GM18907 (cell line): ENCODE measurements around the gene KRTCAP2.
A peak's percentile ranks its signal among the peaks of the same experiment; 100 is the strongest.
"Not testable (repeated sequence)": the region's sequence is repeated elsewhere in the genome, so short reads cannot be mapped to it uniquely, and the experiment has no call there.

ENCODE experiments used
- ATAC-seq: cut with Tn5 transposase; IDR thresholded peaks from one replicate; pipeline ENCODE4 v1.9.1; 2021; ENCODE audit warnings: mild to moderate bottlenecking, moderate library complexity; ENCODE audit not compliant: unreplicated experiment

KRTCAP2 gene

GRCh38 chr1:155170806-155171205, 2.3 kb downstream of the KRTCAP2 start:
- no peak for ATAC-seq

GRCh38 chr1:155170101-155170785, 2.9 kb downstream of the KRTCAP2 start:
- no peak for ATAC-seq

- no peak for ATAC-seq
Observed at GRCh38 chr1:155169541-155169940, 3.6 kb downstream of the KRTCAP2 start.

GRCh38 chr1:155168456-155169210, 4.5 kb downstream of the KRTCAP2 start:
- ATAC-seq: no peak

- ATAC-seq: not testable (repeated sequence)
Observed at GRCh38 chr1:155168105-155168445, 5.0 kb downstream of the KRTCAP2 start.

DNA sequence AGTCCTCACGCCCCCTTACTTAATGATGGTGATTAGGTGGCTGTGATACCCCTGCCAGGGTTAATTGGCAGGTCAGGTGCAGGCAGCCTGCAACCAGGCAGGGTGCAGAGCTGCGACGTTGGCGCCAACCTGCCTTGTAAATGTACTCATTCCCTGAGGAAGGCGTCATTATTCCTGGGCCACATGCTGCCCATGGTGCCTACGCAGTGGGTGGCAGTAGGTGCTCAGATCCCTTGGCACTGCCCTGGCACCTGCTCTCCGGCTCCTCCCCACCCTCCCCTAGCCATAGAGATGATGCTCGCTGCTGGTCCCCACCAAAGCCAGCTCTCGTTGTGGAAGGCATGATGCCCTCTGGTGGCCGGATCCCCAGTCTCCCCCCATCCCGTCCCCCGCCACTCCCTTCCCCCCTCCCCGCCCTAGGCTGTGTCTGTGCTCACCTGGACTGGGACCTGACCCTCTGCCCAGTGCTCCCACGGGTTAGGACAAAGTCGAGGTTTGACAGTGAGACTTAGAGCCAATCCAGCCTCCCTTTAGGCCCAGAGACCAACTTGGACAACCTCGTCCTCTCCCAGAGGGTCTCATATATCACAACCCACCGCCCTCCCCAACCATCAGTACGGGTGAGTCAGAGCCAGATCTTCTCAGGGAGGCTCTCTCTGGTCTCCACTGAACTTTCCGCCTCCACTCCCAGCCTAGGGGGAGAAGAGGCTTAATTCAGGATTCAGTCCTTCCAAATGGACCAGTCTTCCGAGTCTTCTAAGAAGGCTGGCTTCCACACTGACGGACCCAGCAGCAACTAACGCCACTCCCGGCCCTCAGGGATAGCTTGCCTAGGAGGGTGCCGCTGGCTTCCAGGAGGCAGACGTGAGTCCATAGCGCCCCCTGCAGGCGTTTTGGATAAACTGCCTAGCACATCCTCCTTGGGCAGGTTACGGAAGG, 5.7 kb downstream of the KRTCAP2 start:
- peak; percentile 40 for ATAC-seq

DNA sequence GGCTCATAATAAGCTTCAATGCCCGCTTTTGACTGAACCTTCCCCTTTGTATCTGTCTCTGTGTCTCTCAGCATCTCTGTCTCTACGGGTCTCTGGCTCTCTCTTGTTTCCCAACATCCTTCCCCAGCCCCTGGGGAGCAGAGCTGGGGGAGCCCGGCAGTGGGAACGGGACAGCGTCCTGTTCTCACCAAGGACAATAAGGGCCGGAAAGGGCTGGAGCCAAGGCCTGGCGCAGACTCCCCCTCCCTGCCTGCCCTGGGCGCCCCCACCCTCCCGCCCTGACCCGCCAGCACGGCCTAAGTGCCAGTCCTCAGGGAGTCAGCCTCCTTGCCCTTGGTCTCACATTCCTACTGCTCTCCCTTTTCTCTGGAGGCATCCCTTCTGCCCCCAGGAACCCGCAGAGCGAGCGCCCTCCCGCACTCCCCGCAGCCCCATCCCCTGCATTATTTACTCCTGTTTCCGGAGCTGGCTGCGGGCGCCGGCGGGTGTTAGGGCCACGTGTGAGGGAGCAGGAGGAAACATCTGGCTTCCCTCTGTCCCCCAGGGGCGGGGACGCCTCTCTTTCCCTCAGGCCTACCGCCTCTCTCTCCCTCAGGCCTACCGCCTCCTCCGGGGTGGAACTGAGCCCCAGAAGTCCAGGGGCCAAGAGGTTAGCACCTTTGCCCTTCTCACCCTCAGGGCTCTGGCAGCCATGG, 6.5 kb downstream of the KRTCAP2 start:
- no peak for ATAC-seq

GRCh38 chr1:155166051-155166470, 7.0 kb downstream of the KRTCAP2 start:
- ATAC-seq: no peak

GRCh38 chr1:155164625-155165024, 8.5 kb downstream of the KRTCAP2 start:
- ATAC-seq: not testable (repeated sequence)

- not testable (repeated sequence) for ATAC-seq
Observed at GRCh38 chr1:155163785-155164184, 9.3 kb downstream of the KRTCAP2 start.

- not testable (repeated sequence) for ATAC-seq
Observed at GRCh38 chr1:155162631-155163030, 10.5 kb downstream of the KRTCAP2 start.

DNA sequence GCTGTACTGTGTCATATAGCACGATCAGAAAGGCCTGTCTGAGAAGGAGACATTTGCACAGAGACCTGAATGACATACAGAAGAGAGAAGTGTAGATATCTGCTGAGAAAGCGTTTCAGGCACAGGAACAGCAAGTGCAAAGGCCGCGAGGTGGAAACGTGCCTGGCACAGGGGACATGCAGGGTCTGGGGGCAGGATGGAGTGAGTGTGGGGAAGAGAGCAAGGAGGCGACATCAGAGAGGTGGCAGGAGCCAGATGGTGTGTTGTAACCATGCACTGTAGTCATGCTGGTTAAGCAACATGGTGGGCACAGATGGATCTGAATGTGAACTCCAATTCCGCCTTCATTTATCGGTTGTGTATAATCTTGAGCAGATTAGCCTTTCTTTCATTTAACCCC, 13.0 kb downstream of the KRTCAP2 start:
- ATAC-seq: no peak

DNA sequence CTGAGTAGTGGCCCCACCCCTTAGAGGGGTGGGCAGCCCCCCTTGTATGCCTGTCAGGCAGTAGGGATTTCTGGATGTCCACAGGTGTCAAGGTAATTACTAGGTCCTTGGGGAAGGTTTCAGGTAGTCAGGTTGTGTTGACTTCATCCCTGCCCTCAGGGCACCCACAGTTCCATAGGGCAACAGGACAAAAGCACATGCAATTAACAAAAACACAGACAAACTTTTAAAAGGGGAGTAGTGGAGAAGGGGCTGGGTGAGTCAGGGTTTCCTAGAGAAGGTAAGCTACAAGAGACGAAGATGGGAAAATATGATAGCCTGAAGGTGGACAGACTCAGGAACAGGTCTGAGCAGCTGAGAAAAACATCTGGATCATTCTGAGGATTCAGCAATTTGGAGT, 14.1 kb downstream of the KRTCAP2 start:
- ATAC-seq: no peak

GRCh38 chr1:155155996-155156643, 17.0 kb downstream of the KRTCAP2 start:
- not testable (repeated sequence) for ATAC-seq

DNA sequence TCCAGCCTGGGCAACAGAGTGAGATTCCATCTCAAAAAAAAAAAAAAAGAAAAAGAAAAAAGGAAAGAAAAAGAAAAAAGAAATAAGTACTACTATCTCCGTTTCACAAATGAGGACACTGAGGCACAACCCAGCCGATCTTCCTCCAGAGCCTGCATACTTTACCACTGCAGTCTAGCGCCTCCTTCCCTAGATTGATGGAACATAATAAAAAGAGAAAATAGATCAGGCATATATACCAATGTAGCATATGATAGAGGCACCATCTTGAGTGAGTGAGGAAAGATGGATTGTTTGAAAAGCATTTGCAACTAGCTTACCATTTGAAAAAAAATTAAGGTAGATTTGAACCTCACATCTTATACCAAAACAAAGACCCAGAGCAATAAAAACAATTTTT, 27.6 kb downstream of the KRTCAP2 start:
- no peak for ATAC-seq

- ATAC-seq: no peak
Observed at GRCh38 chr1:155141749-155142148, 31.4 kb downstream of the KRTCAP2 start.

GRCh38 chr1:155140630-155140953, 32.5 kb downstream of the KRTCAP2 start:
- ATAC-seq: no peak

DNA sequence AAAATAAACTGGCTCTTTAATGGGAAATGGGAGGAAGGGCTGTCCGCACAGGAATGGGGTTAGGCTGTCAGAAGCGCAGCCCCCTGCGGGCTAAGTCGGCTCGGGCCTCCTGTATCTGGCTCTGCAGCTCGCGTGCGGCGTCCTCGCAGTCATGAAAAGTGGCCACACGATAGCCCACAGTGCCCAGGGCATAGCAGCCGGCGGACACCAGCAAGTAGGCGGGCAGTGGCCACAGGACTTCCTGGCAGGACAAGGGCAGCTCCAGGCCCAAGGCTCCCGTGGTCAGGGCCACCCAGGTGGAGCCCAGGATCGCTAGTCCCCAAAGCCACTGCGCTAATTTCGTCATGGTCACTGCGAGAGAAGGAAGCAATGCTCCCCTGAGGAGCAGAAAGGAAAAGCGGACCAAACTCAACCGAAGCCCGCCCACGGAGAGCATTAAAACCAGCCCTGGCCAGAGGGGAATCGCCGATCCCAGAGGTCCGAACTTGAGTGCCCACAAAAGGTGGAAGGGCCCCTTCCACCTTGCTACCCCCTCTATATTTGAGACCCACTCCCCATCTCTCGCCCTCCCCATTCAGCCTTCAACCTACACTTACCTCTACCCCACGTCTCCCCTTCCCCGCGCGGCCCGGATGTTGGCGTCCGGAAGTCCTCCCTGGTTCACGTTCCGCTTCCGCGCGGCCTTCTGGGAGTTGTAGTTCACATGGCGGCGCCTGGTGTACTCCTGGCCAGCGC, 33.0 kb downstream of the KRTCAP2 start, which contains the start of gene DPM3:
Gene DPM3, minus strand, starts transcription at position 637 of the 735 bp plus-strand sequence. Its CDS starts 291 bp downstream, at position 346.
- peak; percentile 63 for ATAC-seq

- no peak for ATAC-seq
Observed at GRCh38 chr1:155137154-155137949, 35.8 kb downstream of the KRTCAP2 start.
